Left hindlimb (tissue), 1 donor: ENCODE measurements around the gene CASKIN1.
A peak's percentile ranks its signal among the peaks of the same experiment; 100 is the strongest.

Source experiments
- DNase-seq: peaks from one replicate; pipeline ENCODE4 v3.0.0-alpha.2; 2018

Gene CASKIN1, protein sequence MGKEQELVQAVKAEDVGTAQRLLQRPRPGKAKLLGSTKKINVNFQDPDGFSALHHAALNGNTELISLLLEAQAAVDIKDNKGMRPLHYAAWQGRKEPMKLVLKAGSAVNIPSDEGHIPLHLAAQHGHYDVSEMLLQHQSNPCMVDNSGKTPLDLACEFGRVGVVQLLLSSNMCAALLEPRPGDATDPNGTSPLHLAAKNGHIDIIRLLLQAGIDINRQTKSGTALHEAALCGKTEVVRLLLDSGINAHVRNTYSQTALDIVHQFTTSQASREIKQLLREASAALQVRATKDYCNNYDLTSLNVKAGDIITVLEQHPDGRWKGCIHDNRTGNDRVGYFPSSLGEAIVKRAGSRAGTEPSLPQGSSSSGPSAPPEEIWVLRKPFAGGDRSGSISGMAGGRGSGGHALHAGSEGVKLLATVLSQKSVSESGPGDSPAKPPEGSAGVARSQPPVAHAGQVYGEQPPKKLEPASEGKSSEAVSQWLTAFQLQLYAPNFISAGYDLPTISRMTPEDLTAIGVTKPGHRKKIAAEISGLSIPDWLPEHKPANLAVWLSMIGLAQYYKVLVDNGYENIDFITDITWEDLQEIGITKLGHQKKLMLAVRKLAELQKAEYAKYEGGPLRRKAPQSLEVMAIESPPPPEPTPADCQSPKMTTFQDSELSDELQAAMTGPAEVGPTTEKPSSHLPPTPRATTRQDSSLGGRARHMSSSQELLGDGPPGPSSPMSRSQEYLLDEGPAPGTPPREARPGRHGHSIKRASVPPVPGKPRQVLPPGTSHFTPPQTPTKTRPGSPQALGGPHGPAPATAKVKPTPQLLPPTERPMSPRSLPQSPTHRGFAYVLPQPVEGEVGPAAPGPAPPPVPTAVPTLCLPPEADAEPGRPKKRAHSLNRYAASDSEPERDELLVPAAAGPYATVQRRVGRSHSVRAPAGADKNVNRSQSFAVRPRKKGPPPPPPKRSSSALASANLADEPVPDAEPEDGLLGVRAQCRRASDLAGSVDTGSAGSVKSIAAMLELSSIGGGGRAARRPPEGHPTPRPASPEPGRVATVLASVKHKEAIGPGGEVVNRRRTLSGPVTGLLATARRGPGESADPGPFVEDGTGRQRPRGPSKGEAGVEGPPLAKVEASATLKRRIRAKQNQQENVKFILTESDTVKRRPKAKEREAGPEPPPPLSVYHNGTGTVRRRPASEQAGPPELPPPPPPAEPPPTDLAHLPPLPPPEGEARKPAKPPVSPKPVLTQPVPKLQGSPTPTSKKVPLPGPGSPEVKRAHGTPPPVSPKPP (N-terminal part only)

DNA sequence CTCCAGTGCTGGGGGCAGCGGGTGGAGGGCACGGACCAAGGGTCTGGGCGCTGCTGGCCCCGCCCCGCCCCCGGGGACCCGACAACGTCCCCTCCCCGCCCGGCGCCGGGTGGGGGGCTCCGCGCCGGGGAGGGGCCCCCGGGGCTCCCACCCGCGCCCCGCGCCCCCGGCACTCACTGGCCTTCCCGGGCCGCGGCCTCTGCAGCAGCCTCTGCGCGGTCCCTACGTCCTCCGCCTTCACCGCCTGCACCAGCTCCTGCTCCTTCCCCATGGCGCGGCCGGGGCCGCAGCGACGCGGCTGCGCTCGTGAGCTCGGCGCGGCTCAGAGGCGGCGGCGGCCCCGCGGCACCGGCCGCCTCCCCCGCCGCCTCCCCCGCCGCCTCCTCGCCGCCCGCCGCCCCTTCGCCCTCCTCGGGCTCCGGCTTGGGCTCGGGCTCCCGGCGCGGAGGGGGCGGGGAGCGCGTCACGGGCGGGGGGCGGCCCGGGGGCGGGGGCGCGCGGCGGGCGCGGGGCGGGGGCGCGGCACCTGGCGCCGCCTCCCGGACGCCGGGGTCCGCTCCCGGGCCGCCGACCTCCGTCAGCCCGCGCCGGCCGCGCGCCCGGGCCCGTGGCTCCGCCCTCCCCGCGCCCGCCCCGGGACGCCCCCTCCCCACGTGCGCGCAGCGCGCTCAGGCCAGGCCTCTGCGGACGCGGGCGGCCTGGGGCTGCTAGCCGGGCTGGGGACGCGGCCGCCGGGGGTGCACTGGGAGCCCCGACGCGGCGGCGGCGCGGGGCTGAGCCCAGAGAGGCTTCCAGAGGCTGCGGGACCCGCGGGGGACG, at the start of gene CASKIN1:
Gene CASKIN1 (minus strand): TSS at position 444 of the 819 bp plus-strand sequence. CDS start 173 bp downstream, at position 271.
- DNase-seq = no peak

DNA sequence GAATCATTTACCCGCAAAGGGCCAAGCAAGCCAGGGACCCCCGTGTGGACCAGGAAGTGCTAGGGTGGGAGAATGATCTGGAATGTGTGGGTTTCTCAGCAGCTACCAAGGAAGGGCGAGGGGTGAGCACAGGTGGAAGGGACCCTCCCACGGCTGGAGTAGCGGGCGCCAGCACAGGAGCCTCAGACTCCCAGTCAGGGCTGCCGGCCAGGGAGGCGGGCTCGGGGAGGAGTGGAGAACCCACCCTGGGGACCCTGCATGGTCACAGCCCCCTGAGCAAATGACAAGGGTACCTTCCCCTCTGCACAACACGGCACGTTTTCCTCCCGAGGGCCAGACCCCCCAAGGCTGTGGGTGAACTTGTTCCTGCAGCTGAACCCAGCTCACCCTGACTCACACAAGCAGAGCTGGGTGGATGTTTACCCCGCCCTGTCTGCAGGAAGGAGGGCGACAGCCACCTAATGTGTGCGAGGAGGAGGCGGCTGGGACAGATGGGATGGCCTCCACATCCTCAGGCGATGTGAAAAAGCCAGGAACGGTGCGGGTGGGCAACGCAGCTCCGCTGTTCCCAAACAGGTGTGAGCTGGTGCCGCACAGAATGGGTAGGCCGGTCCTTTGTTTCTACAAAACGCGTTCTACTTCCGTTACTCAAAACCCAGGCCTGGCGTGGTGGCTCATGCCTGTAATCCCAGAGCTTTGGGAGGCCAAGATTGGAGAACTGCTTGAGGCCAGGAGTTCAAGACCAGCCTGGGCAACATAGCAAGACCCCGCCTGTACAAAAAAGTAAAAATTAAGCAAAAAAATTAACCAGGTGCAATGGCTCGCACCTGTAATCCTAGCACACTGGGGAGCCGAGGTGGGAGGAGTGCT, 48.8 kb upstream of the CASKIN1 start:
- DNase-seq = no peak

DNA sequence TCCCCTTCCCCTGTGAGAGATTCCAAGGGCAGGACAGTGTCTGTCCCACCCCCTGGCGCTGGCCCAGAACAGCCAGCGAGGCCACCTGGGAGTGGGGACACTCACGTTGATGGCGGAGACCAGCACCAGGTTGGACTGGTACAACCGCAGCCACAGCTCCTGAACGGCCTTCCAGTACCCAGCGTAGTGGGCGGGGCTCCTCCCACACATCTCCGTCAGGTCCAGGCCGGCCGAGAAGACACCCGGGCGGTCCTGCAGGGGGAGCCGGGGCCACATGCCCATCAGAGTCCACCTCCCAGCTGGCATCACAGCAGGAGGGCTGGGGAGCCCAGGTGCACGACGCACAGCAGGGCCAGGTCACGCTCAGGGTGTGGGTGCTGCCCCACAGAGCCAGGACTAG, 47.9 kb upstream of the CASKIN1 start:
- DNase-seq = peak; percentile 36

DNA sequence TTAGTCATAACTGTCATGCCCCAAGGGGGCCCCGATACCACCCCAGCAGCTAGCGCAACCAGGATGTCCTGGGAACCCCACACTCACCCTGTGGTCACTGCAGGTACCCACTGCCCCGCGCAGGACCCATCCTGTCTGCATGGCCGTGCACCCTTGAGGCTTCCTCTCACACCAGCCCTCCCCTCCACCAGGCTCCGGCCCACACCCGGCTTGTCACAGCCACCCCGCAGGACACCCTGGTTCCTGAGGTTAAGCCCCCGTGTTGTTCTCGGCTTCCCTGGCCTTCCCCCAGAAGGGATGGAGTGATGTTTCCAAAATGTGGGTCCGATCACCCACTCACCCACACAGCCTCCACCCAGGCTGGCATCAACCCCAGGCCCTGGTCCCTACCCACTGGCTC, 47.4 kb upstream of the CASKIN1 start:
- peak; percentile 29 for DNase-seq

DNA sequence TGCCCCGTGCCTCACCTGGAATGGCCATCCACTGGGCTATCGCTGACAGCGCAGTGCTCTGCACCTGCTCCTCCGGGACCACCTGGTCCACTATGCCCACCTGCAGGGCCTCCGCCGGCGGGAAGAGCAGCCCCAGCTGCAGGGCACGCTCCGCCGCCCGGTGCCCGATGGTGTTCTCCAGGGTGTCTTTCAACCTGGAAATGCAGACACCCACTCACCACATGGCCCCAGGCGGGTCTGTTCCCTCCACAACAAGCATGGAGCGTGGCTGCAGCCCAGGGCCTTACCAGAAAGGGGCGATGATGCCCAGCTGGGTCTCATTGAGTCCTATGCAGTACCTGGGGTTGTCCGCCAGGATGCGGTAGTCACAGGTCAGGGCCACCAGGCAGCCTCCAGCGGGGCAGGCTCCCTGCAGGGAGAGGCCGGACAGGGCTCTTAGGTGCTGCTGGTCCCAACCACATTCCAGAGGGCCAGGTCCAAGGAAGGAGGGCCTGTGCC, 46.7 kb upstream of the CASKIN1 start:
- no peak for DNase-seq

DNA sequence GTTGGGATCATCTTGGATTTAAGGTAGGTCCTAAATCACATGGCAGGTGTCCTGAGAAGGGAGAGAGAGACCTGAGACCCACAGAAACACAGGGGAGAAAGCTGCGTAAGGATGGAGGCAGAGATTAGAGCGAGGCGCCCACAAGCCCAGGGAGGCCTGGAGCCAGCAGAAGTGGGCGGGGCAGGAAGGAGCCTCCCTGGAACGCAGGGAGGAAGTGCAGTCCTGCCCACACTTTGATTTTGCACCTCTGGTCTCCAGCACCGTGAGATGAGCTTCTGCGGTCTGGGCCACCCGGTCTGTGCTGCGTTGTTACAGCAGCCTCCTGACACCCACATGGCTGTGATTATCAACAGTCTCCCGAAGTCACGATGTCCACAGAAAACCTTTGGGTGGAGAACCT, 46.2 kb upstream of the CASKIN1 start:
- DNase-seq = no peak

DNA sequence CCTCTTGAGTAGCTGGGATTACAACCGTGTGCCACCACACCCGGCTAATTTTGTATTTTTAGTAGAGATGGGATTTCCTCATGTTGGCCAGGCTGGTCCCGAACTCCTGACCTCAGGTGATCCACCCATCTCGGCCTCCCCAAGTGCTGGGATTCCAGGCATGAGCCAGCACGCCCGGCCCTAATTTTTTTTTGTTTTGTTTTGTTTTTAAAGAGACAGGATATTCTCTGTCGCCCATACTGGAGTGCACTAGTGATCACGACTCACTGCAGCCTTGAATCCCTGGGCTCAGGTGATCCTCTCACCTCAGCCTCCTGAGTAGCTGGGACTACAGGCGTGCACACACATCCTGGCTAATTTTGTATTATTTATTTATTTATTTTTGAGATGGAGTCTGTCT, 43.9 kb upstream of the CASKIN1 start:
- peak; percentile 16 for DNase-seq

DNA sequence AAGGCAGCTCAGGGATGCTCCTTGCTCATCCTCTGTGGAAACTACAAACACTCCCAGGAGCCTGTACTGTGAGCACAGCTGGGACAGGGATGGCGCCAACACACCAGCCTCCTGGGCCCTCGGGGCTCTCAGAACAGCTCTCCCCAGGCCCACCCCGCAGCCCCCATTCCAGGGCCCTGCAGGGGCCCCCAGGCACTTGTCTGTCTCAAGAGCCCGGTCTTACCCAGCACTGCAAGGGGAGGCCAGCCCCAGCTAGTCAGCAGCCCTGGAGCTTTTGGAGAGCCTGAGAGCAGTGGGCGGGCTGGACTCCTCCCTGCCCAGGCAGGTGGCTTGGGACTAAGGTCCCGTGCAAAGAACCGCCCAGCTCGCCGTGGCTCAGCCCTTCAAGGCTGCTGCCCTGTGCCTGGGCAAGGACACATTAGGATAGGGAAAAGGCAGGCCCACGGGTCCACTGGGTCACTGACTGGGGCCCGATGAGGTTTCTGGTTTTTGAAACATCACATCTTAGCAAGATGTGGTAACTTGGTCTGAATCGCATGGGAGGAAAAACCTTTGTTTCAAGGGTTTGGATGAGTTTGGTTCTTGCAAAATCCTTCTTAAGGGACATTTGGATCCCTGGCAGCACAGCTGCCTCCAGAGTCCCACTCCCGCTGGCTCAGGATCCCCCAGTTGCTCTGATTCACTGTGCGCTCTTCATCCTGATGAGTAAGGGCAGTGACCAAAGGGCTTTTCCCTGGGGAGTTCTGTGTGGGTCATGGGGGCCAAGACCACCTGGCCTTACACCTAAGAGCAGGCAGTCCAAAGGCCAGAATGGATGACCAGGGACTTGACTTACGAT, 42.7 kb upstream of the CASKIN1 start:
- no peak for DNase-seq

DNA sequence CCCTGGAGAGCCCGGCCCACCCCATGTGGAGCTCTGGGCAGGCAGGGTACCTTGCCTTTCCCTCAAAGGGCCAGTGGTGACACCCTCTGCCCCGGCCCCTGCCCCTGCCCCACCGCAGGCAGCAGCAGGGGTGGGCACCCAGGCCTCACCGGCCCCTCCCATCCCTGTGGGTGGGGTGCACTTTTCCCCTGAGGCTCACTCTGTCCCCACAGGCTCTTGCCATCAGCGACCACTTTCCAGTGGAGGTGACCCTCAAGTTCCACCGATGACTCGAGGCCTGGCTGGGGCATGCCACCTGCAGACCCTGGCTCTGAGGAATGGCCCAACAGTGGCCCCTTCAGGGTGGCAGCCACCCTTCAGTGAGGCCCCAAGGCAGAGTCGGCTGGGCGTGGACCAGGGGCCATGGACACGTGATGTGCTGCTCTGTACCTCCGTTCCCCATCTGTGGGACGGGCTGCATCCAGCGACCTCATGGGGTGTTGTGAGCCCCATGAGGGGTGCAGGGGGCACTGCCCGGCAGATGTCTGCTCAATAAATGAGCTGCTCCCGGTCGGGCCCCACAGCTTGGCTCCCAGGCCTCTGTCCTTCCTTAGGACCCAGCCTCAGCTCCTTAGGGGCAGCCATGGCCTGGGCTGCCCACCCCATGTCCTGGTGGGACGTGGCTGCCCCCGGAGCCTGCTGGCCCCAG, 41.9 kb upstream of the CASKIN1 start:
- DNase-seq = no peak

DNA sequence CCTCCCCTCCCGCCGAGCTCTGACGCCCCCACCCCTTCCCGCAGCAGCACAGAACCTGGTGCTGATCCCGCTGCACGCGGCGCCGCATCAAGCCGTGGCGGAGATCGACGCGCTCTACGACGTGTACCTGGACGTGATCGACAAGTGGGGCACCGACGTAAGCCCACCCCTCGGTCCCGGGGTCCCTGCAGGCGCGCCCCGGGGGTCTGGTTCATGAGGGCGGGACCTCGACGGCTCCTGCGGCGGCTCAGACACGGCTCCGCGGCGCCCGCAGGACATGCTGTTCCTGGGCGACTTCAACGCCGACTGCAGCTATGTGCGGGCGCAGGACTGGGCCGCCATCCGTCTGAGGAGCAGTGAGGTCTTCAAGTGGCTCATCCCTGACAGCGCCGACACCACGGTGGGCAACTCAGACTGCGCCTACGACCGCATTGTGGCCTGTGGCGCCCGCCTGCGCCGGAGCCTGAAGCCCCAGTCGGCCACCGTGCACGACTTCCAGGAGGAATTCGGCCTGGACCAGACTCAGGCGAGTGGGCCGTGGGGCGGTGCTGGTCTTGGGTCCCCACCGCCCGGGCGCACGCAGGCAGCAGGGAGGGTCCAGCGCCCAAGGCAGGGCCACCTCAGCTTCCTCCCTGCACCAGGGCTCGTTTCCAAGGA, 41.2 kb upstream of the CASKIN1 start:
- DNase-seq = no peak

DNA sequence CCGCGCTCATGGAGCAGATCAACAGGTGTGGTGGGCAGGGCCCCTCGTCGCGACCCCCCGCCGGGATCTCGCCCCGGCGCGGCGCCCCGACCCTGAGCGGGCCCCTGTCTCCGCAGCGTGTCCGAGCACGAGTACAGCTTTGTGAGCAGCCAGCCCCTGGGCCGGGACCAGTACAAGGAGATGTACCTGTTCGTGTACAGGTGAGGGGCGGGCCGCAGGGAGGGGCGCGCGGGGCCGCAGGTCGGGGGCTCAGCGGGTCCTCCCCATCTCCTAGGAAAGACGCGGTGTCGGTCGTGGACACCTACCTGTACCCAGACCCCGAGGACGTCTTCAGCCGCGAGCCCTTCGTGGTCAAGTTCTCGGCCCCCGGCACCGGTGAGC, 40.7 kb upstream of the CASKIN1 start:
- DNase-seq = no peak

DNA sequence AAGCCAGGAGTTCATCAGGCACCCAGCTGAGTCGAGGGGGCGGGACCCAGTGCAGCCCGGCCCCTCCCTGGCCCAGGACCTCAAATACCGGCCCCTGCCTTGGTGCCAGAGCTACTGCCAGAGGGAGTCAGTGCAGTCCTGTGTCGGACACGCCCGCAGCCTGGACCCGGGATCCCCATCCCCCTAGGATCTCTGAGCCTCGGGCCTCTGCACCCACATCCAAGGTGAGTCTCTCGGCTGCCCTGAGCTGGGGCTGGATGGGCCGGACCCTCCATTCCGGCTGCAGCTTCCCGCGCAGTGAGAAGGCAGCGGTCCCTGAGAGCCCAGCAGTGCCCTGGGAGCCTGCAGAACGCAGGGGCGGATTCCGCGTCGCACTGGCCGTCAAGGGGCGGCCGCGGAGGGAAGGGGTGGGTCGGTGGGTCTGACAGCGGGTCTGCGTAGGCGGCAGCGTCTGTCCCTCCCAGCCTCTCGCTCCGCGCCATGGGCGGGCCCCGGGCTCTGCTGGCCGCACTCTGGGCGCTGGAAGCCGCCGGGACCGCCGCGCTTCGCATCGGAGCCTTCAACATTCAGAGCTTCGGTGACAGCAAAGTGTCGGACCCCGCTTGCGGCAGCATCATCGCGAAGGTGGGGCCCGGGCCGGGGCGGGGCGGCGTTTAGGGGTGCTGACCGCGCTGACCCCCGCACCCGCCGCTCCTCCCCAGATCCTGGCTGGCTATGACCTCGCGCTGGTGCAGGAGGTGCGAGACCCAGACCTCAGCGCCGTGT, 40.1 kb upstream of the CASKIN1 start, which contains the start of gene DNASE1L2:
Gene DNASE1L2 (plus strand): TSS at position 108 of the 765 bp plus-strand sequence. CDS start 373 bp downstream, at position 481.
- peak; percentile 63 for DNase-seq

DNA sequence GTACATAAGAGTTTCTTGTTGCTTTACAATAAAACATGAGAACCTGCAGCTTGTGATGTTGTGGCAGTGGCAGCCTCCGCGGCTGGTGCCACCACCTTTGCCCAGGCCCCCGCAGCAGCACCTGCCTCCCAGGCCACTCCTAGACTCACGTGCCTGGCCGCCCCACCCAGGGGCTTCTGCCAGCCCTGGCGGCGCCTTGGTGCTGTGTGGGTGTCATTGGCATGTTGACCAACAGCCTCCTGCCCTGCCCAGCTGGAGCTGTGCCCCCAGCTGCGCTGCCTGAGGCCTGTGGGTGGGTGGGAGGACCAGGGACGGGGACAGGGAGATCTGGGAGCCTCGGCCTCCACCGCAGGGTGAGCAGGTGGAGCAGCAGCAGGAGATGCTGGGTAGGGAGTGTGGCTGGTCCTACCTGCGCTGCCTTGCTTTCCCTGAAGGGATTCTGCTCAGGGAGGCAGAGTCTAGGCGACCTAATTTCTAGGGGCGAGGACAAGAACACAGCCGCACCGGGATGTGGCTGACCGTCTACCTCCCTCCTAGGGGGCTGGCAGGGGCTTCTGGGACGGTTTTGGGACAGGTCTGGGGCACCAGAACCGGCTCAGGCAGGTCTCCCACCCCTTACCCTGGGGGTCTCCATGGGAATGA, 39.4 kb upstream of the CASKIN1 start:
- DNase-seq = no peak

DNA sequence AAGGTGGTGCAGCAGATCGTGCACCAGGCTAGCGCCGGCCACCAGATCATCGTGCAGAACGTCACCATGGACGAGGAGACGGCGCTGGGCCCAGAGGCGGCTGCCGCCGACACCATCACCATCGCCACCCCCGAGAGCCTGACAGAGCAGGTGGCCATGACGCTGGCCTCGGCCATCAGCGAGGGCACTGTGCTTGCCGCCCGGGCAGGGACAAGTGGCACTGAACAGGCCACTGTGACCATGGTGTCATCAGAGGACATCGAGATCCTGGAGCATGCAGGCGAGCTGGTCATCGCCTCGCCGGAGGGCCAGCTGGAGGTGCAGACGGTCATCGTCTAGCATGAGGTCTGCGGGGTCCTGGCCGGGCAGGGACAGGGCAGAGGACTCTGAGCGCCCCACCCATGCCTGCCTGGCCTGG, 38.8 kb upstream of the CASKIN1 start:
- no peak for DNase-seq

DNA sequence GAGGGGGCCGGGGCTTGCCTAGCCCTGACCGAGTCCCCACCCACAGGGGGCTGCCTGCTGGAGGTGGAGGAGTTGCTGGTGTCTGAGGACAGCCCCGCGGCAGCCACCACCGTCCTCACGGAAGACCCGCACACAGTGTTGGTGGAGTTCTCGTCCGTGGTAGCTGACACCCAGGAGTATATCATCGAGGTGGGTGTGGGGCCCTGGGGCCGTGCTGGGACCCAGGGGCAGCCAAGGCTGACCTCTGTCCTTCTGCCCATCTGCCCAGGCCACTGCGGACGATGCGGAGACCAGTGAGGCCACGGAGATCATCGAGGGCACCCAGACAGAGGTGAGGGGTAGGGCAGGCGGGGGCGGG, 38.4 kb upstream of the CASKIN1 start:
- DNase-seq = no peak

DNA sequence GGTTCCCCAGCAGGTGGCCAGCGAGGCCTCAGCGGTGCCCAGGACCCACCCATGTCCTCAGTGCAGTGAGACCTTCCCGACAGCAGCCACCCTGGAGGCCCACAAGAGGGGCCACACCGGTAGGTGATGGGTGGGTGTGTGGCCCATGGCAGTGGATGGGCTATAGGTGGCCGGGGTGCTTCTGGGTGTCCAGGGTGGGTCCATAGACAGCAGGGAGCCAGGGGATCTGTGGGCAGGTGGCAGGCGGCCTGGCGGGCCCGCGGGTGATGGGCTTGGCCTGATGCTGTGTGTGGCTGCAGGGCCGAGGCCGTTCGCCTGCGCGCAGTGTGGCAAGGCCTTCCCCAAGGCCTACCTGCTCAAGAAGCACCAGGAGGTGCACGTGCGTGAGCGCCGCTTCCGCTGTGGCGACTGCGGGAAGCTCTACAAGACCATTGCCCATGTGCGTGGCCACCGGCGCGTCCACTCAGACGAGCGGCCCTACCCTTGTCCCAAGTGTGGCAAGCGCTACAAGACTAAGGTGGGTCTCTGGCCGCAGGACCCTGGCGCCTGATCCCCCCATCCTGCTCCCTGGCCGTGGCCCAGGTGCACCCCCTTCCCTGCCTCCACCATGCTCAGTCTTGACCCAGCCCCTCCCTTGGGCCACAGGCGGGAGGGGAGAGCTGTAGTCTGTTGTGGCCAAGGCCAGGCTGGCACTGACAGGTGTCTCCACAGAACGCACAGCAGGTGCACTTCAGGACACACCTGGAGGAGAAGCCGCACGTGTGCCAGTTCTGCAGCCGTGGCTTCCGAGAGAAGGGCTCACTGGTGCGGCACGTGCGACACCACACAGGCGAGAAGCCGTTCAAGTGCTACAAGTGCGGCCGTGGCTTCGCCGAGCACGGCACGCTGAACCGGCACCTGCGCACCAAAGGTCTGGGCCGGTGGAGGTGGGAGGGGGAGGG, 37.7 kb upstream of the CASKIN1 start:
- DNase-seq = no peak
